HG03565 (cell line): ENCODE results near the gene SRGAP3.

ENCODE experiments used
- ATAC-seq: cut with Tn5 transposase; IDR thresholded peaks from one replicate; pipeline ENCODE4 v1.9.1; 2021; ENCODE audit warnings: mild to moderate bottlenecking, moderate library complexity; ENCODE audit not compliant: unreplicated experiment

Gene SRGAP3

GRCh38 chr3:8996216-8996615 is 253.2 kb downstream of the SRGAP3 start:
- ATAC-seq = no peak

- ATAC-seq = no peak
Measured at GRCh38 chr3:8994226-8994625, 255.2 kb downstream of the SRGAP3 start.

GRCh38 chr3:8993331-8993730 is 256.1 kb downstream of the SRGAP3 start:
- no peak for ATAC-seq

DNA sequence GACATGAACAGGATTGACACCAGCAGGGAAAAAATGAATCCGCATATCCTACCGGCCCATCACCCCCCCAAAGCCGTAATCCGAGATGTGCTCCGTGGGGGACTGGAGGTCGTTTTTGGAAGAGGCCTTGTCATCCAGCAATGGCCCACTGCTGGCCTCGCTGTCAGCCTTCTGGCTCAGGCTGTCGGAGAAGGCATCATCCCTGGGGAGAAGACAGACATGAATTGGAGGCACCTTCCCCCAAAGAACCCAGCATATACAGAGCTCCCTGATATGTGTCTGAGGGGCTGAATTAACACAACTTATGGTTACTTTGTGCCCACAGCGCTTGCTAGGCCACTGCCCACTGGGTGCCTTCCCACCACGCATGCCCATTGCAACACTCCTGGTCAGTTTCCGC is 256.6 kb downstream of the SRGAP3 start:
- ATAC-seq = no peak

DNA sequence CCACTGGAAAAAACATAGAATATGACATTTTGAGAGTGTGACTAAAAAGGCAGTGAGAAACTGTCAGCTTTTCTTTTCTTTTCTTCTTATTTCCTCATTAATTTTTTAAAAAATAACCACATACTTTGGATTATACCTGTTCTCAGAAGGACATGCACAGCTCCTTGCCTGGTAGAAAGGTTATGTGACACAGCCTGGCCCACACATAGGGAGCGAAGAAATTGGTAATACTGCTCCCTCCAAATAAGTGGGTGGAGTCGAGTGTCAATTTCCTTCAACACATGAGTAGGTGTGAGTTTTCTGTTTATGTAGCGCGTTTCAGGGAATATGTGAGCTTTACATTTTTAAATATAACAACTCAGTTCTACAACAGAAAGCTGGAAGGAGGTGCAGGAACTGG is 257.2 kb downstream of the SRGAP3 start:
- no peak for ATAC-seq

- no peak for ATAC-seq
Measured at GRCh38 chr3:8990266-8991215, 258.9 kb downstream of the SRGAP3 start.

DNA sequence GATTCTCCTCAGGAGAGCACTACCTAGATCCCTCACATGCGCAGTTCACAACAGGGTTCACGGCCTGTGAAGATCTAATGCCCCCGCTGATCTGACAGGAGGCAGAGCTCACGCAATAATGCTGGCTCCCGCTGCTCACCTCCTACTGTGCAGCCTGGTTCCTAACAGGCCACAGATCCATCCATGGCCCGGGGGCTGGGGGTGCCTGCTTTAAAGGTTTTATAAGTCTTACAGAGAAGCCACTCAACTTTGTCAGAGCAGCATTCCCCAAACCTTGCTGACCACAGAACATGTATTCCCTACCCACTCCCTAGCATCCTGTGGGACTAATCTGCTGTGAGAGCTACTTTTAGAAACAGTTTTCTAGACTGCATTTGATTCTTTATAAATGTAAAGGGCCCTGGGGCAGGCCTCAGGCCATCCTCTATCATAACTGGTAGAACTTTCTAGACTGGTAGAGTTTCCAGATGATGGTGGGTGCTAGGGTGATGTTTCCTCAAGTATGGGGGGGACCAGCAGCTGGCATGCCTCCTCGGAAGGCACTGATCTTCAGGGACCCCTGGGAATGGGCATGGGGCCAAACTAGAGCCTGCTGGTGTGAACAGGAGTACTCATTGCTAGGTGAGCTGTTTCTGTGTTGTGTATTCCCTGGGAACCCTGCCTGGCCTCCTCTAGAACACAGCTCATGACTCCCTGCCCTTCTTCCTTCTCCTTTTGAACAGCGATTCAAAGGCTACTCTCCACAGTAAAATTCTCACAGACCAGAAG is 260.5 kb downstream of the SRGAP3 start:
- no peak for ATAC-seq

DNA sequence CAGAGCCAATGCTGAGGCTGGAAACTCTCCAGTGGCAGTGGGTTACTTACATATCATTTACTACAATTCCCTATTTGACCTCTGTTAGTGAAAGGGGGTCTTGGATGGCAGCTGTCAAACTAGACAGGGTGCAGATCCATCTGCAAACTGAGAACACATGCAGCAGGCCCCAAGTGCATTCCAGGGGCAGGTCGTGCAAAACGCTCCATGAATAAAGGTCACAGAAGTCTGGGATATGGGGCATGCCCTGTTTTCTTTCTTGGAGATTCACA is 261.1 kb downstream of the SRGAP3 start:
- no peak for ATAC-seq

DNA sequence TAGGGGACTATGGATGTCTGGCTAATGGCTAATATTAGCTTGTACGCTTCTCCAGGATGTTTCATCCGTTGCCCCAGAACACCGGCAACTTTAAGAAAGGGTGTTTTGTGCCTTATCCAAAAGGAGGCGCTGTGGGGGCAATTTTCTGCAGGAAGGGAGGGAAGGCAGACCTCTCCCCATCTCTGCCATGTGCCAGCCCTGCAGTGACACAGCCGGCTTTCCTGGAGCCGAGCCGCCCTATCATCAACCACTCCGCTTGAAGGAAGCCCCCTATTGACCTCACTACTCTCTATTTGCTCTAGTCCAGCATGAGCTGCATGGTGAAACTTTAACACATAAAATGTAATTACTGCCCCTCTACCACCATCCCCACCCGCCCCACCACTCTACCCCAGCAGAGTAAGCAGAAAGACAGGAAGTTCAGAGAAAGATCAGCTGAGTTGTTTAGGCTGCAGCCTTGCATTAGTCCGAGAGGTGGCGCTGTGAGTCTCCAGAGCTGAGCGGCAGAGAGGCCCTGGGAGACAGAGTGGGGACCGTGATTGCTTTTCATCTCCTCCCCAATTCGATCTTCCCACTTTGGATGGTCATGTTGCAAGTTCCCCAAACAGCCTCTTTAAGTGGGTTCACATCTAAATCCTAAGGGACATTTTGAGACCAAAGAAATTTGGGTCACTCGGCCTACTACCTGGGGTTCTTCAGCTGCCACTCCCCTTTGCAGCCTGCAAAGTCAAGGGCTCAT is 261.6 kb downstream of the SRGAP3 start:
- ATAC-seq = peak; percentile 53

DNA sequence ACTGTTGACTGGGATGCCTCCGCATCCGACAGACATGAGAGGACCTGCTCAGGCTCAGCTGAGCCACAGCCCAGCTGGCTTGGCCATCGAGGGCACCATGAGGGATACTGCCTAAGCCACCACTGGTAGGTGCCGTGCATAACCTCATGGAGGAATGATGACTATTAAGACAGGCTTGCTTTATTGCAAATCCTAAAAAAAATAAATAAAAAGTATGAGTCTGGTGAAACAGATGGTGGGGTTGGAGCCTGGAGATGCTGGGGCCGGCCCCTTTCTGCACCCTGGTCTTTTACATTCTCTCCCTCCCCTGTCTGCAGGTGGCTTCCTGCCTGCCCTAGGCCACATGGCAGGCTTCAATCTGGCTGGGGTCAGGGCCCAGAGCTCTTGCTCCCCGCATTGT is 262.2 kb downstream of the SRGAP3 start:
- ATAC-seq = no peak

DNA sequence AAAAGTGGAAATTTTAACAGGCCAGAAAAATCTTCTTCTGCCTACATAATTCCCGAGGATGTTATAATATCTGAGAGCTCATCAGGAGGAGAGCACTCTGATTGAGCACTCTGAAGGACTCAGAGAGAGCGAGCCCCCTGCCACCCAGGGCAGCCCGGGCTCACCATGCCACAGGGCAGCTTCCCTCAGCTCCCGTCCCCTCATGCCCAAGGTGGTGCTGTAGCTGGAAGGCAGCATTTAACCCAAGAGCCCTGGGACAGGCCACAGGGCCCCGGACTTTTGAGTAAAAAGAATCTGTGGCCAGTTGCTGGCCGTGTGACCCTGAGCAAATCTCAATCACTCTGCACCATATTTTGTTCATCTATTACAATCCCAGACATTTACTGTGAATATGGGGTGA is 262.7 kb downstream of the SRGAP3 start:
- no peak for ATAC-seq

DNA sequence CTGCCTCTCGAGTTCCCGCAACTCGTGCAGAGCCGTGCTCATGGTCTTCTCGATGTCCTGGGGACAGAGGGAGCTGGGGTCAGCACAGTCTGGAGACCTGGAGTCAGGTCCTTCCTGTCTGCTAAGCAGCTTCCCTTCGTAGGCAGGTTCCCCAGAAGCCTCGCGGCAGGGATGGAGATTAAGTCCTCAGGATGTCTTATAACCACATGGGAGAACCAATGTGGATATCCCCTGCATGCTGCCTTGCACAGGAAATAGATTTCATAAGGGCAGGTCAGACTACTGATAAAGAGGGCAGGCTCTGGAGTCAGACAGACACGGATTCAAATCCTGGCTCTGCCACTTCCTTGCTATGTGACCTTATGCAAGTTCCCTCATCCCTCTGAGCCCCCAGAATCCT is 263.6 kb downstream of the SRGAP3 start:
- no peak for ATAC-seq

GRCh38 chr3:8985411-8985831 is 264.0 kb downstream of the SRGAP3 start:
- ATAC-seq = no peak

DNA sequence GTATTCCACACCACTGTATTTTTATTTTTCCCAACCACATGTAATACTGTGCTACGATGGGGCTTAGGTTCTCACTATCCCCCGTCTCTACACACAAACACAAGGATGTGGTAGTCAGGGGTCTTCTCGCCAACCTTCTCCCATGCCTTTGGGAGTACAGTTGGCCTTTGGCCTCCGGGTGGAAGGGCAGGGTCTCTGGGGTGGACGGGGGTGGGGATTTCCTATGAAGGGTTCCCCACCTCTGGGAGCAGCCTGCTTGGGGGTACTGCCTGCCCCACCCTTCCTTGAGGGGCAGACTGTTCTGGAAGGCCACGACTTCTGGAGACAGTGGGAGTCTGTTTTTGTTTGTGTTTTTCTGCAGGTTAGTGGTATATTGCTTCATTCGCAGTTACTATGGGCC is 264.9 kb downstream of the SRGAP3 start:
- no peak for ATAC-seq

GRCh38 chr3:8984081-8984480 is 265.4 kb downstream of the SRGAP3 start:
- ATAC-seq = no peak

GRCh38 chr3:8983591-8983990 is 265.9 kb downstream of the SRGAP3 start:
- no peak for ATAC-seq

DNA sequence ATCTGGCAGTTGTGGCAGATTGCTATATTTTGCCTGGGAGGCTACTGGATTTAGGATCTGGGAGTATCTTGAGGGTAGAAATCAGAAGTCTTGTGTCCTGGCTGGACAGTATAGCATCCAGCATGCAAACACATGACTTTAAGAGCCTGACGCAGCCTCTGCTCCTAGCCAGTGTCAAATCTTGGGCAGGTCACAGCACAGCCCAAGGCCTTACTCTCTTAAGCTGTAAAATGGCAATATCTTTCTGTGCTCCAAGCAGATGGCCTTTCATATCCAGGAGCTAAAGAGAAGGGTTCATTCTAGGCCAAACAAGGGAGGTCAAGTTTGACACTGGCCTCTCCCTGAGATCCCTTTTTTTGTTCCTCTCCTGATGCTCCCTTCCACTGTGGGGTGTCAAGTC is 266.4 kb downstream of the SRGAP3 start:
- no peak for ATAC-seq

DNA sequence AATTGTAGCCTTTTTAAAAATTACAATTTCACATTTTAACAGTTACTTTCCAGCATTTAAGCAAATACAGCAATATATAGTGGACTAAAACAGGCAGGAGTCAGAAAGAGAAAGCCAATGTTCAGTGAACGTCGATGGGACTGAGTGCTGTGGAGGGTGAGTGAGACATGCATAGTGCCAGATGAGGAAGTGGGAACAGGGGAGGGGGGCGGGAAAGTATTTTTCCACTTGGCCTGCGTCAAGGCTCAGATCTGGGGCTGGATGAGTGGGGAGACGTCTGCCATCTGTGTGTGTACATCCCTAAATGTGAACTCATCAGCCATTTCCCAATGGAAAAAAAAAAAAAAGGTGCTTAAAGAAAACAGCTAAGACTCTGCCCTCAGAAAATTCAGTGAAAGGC is 266.9 kb downstream of the SRGAP3 start:
- no peak for ATAC-seq

DNA sequence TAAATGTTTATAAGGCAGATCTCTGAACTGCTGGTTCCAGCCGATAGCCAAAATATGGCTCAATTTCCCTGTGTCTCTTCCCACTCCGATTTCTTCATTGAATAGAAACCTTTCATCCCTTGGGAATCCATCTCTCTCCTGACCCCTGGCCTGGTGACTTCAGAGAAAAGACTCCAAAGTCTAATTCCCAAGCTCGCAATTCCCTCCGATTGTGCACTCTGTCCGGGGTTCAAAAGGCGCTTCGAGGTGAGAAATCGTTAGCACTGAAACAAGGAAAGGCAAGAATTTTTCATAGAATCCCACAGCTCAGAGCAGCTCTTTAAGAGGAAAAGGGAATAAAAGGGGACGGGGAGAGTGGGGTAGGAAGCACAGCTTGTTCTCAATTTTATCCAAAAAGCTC is 267.7 kb downstream of the SRGAP3 start:
- no peak for ATAC-seq

- ATAC-seq = no peak
Measured at GRCh38 chr3:8981296-8981695, 268.1 kb downstream of the SRGAP3 start.

- ATAC-seq = no peak
Measured at GRCh38 chr3:8980756-8981257, 268.6 kb downstream of the SRGAP3 start.
